GM12878 (cell line): ENCODE data around the gene KRTAP2-4. TPM values are rescaled to one million over a fixed set of nuclear protein-coding genes. Genes with fewer than 3 reads are reported as not detected.

Experiments used
- ATAC-seq: fragments of 200-7000 bp; cut with Tn5 transposase; 3 replicates; pipeline ENCODE4 v1.9.1; 2020; ENCODE audit warnings: mild to moderate bottlenecking, moderate library complexity
- BruUV-seq: library from RNA; stranded (reverse); fragments of 400-500 nt; replicated peaks from 2 replicates; lab custom pipeline; 2021; lab: Mats Ljungman, UMichigan
- CTCF ChIA-PET: fragments of 300-600 bp; sonication (Branson Sonifier 250); formaldehyde crosslinking; extraction: SDS; loops from one replicate; lab custom pipeline; 2021; ENCODE audit warnings: inconsistent platforms; lab: Yijun Ruan, JAX
- POLR2A ChIA-PET: fragments of 350-600 bp; formaldehyde crosslinking; extraction: SDS; loops from one replicate; lab custom pipeline; 2021; ENCODE audit warnings: inconsistent platforms; lab: Charles Lee
- RAD21 ChIA-PET: fragments of 300-600 bp; sonication (Branson Sonifier 250); formaldehyde crosslinking; loops from one replicate; lab custom pipeline; 2023; ENCODE audit warnings: antibody characterized with exemption; ENCODE audit not compliant: unreplicated experiment; lab: Charles Lee
- SMC1A ChIA-PET: fragments of 300-600 bp; sonication (Branson Sonifier 250); formaldehyde crosslinking; loops from one replicate; lab custom pipeline; 2023; ENCODE audit not compliant: unreplicated experiment, uncharacterized antibody; lab: Charles Lee
- DNase-seq: peaks from one replicate; pipeline ENCODE4 v3.0.0-alpha.2; 2011; ENCODE audit warnings: low read depth, low spot score
- FAIRE-seq: peaks from 3 replicates; lab custom pipeline; 2011; peaks lifted over from hg19 to GRCh38; lab: Jason Lieb, UNC
- H2AFZ ChIP-seq: 2 replicates; pipeline ENCODE4 v1.6.0; 2011; ENCODE audit warnings: low read depth, low read length, control low read depth; ENCODE audit not compliant: control insufficient read depth
- H3K27ac ChIP-seq: 2 replicates; pipeline ENCODE4 v1.5.1; 2011; ENCODE audit warnings: control low read depth; ENCODE audit not compliant: control insufficient read depth, insufficient read depth
- H3K27me3 ChIP-seq, 2 experiments: replicated peaks in 1 of 2; 2 replicates each; pipeline versions ENCODE4 v1.6.0 to v1.6.1; 2011; ENCODE audit warnings: low read length in 1 of 2; ENCODE audit not compliant: control insufficient read depth in 2 of 2, insufficient read depth in 2 of 2
- H3K36me3 ChIP-seq, 2 experiments: 2 replicates each; pipeline ENCODE4 v1.5.1; 2011; ENCODE audit warnings: low read length in 1 of 2; ENCODE audit not compliant: control insufficient read depth in 2 of 2, insufficient read depth in 2 of 2
- H3K4me1 ChIP-seq: 2 replicates; pipeline ENCODE4 v1.6.1; 2011; ENCODE audit warnings: mild to moderate bottlenecking, low read length, moderate library complexity, mixed read lengths; ENCODE audit not compliant: control insufficient read depth, insufficient read depth
- H3K4me2 ChIP-seq: 2 replicates; pipeline ENCODE4 v1.6.0; 2011; ENCODE audit warnings: control low read depth; ENCODE audit not compliant: control insufficient read depth, insufficient read depth
- H3K4me3 ChIP-seq: fragments of 200-600 bp; sonication (generic); 2 replicates; pipeline ENCODE4 v1.5.1; 2016
- H3K79me2 ChIP-seq: 2 replicates; pipeline ENCODE4 v1.6.0; 2011; ENCODE audit warnings: low read length; ENCODE audit not compliant: control insufficient read depth, insufficient read depth
- H3K9ac ChIP-seq: 2 replicates; pipeline ENCODE4 v1.8.0; 2011; ENCODE audit warnings: low read length, control low read depth, mixed read lengths; ENCODE audit not compliant: control insufficient read depth, insufficient read depth
- H3K9me3 ChIP-seq: replicated peaks from 3 replicates; pipeline ENCODE4 v1.5.1; 2011; ENCODE audit warnings: mild to moderate bottlenecking, low read length; ENCODE audit not compliant: control insufficient read depth, insufficient read depth
- H4K20me1 ChIP-seq: 2 replicates; pipeline ENCODE4 v1.6.0; 2011; ENCODE audit not compliant: control insufficient read depth, insufficient read depth
- ASH2L ChIP-seq: fragments of 300-600, 200-600 bp; sonication (generic); IDR thresholded peaks from 2 replicates; pipeline ENCODE4 v1.6.1; 2017; ENCODE audit warnings: low read depth, mild to moderate bottlenecking, borderline replicate concordance
- BACH1 ChIP-seq: fragments of 450-650 bp; IDR thresholded peaks from 2 replicates; pipeline ENCODE4 v1.6.1; 2017; ENCODE audit warnings: mild to moderate bottlenecking, borderline replicate concordance
- ELK1 ChIP-seq: IDR thresholded peaks from 2 replicates; pipeline ENCODE4 v1.6.1; 2012; ENCODE audit warnings: low read depth, low read length, improper control_type of control experiment
- HDAC6 ChIP-seq: fragments of 200-600 bp; sonication (generic); IDR thresholded peaks from one replicate; pipeline ENCODE4 v1.8.0; 2017; ENCODE audit warnings: antibody characterized with exemption; ENCODE audit not compliant: unreplicated experiment
- MTA2 ChIP-seq: fragments of 450-650 bp; IDR thresholded peaks from 2 replicates; pipeline ENCODE4 v1.6.1; 2016; ENCODE audit warnings: low read depth, mild to moderate bottlenecking, moderate library complexity
- RB1 ChIP-seq: fragments of 450-650 bp; formaldehyde crosslinking; IDR thresholded peaks from 2 replicates; pipeline ENCODE4 v1.6.1; 2017; ENCODE audit warnings: mild to moderate bottlenecking, borderline replicate concordance
- SIN3A ChIP-seq: IDR thresholded peaks from 2 replicates; pipeline ENCODE4 v1.6.1; 2012; ENCODE audit warnings: low read depth, low read length, improper control_type of control experiment
- SREBF1 ChIP-seq: IDR thresholded peaks from 2 replicates; pipeline ENCODE4 v1.6.1; 2012; ENCODE audit warnings: mild to moderate bottlenecking, low read length
- SUPT20H ChIP-seq: IDR thresholded peaks from 2 replicates; pipeline ENCODE4 v1.6.1; 2011; ENCODE audit warnings: low read depth, mild to moderate bottlenecking, low read length, moderate library complexity, borderline replicate concordance; ENCODE audit not compliant: control insufficient read depth
- WGBS: methylation state at CpG from one replicate; pipeline ENCODE4 v1.1.6; 2016; ENCODE audit warnings: low lambda C conversion rate; ENCODE audit not compliant: insufficient replicate concordance, insufficient coverage; ENCODE audit errors: missing lambda C conversion rate; 5-methylcytosine and 5-hydroxymethylcytosine counted together
- in situ Hi-C: fragments of 300-500 bp; cut with MboI; formaldehyde crosslinking; loops from 9 replicates; pipeline ENCODE4 v1.14.3; 2018; ENCODE audit warnings: mixed read lengths
- intact Hi-C: fragments of 100-400 bp; cut with micrococcal nuclease; formaldehyde crosslinking; loops from one replicate; pipeline ENCODE4 v1.14.2; 2022; ENCODE audit not compliant: unreplicated experiment
- polyA plus RNA-seq, 11 experiments: library from polyadenylated mRNA; depleted of rRNA in 4 of 11; unstranded in 6 of 11; stranded (reverse) in 5 of 11; fragments of >200 nt; fragmentation: Nextera tagmentation in 4 of 11; fragmentation: Illumina TruSeq in 1 of 11; extraction: Ambion mirVana in 4 of 11; extraction: Trizol in 1 of 11; gene quantifications; 1 replicate in 1 of 11; 2 replicates in 10 of 11; pipeline versions ENCODE4 v1.2.1 to v1.2.3, GENCODE V29; 2011 to 2016; ENCODE audit warnings: inconsistent platforms in 2 of 11, missing spikeins in 2 of 11, low read depth in 1 of 11
- total RNA-seq, 4 experiments: library from RNA; depleted of rRNA in 3 of 4; stranded (reverse); fragments of >200 nt in 3 of 4; fragmentation: Illumina TruSeq in 1 of 4; extraction: Trizol in 1 of 4; gene quantifications; 2 replicates each; pipeline versions ENCODE4 v1.2.1 to v1.2.3, GENCODE V29; 2013 to 2021

The KRTAP2-4 gene
- total and polyA plus RNA-seq, 10 of the 15 experiments (the other 5 are each of a cell fraction or from before 2014, with no cell fraction given), result not detected

GRCh38 chr17:41064301-41064700, 1.4 kb downstream of the KRTAP2-4 start:
- H3K9ac ChIP-seq, result no peak overlapping the region
- no peak overlapping the region for H3K4me2 ChIP-seq
- no TSS peak for BruUV-seq
- WGBS, result 9% methylated on average over 1 of the region's 1 CpG
- H3K9me3 ChIP-seq, result no peaks in the 10 kb centered on the region
- ChIA-PET POLR2A (no interaction called here), SMC1A (no interaction called here), CTCF (no interaction called here), RAD21 (no interaction called here)
- H3K4me1 ChIP-seq, result no peaks in the 10 kb centered on the region
- H4K20me1 ChIP-seq, result no peaks in the 10 kb centered on the region
- DNase-seq (no peak), ATAC-seq (no peak), FAIRE-seq (no peak)
- H3K36me3 ChIP-seq, result no peaks in the 10 kb centered on the region
- H3K27ac ChIP-seq, result no peak overlapping the region
- TF ChIP-seq SUPT20H (no peak), ELK1 (no peak), SIN3A (no peak), ASH2L (no peak), SREBF1 (no peak), BACH1 (no peak), HDAC6 (no peak), RB1 (no peak), MTA2 (no peak)
- H3K4me3 ChIP-seq, result no peak overlapping the region
- no peaks in the 10 kb centered on the region; a peak in 1 of 4 replicates for H3K27me3 ChIP-seq
- H3K79me2 ChIP-seq, result no peaks in the 10 kb centered on the region
- intact Hi-C loops (no loop called here), in situ Hi-C loops (no loop called here)
- no peak overlapping the region for H2AFZ ChIP-seq
